HepG2 (cell line): ENCODE measurements around the gene POTEI.
"Not testable (repeated sequence)": the region's sequence is repeated elsewhere in the genome, so short reads cannot be mapped to it uniquely, and the experiment has no call there.

Experiments
- CREB1 ChIP-seq, 2 experiments: fragments of 450-650 bp in 1 of 2; IDR thresholded peaks; 2 replicates each; pipeline ENCODE4 v1.6.1; 2016 to 2017; ENCODE audit warnings: control low read depth in 1 of 2, mild to moderate bottlenecking in 1 of 2, missing compliant biosample characterization in 1 of 2, missing genetic modification characterization in 1 of 2
- CREM ChIP-seq, 2 experiments: sonication (generic) in 1 of 2; formaldehyde crosslinking in 1 of 2; IDR thresholded peaks; 2 replicates each; pipeline versions ENCODE4 v1.4.0 to v1.6.1; 2016 to 2020; ENCODE audit warnings: antibody characterized with exemption in 1 of 2, mild to moderate bottlenecking in 1 of 2, missing genetic modification reagents in 1 of 2
- IKZF4 ChIP-seq: sonication (generic); formaldehyde crosslinking; IDR thresholded peaks from 2 replicates; pipeline ENCODE4 v1.5.1; 2020; ENCODE audit warnings: borderline replicate concordance, mild to moderate bottlenecking, low read depth, missing genetic modification reagents; ENCODE audit errors: not compliant biosample characterization
- PHF8 ChIP-seq: sonication (generic); formaldehyde crosslinking; IDR thresholded peaks from 2 replicates; pipeline ENCODE4 v1.5.0; 2020; ENCODE audit warnings: missing genetic modification reagents
- POLR2A ChIP-seq, 2 experiments: IDR thresholded peaks; 2 replicates each; pipeline ENCODE4 v1.6.1; 2011; ENCODE audit warnings: low read depth in 2 of 2, low read length in 2 of 2, mild to moderate bottlenecking in 1 of 2, moderate library complexity in 1 of 2; ENCODE audit not compliant: insufficient read depth in 1 of 2
- ZNF431 ChIP-seq: sonication (generic); formaldehyde crosslinking; IDR thresholded peaks from 2 replicates; pipeline ENCODE4 v1.9.0; 2022; ENCODE audit warnings: missing genetic modification reagents, low read depth, mild to moderate bottlenecking, borderline replicate concordance
- TF ChIP-seq, protein P1 (sequence below): sonication (generic); formaldehyde crosslinking; IDR thresholded peaks from 2 replicates; pipeline ENCODE4 v1.5.0; 2020; ENCODE audit warnings: mild to moderate bottlenecking, missing genetic modification reagents, moderate library complexity
- TF ChIP-seq, protein P2 (sequence below): sonication (generic); formaldehyde crosslinking; conservative IDR thresholded peaks from 2 replicates; pipeline ENCODE4 v1.4.0; 2020; ENCODE audit warnings: missing genetic modification reagents

- not testable (repeated sequence) for TF ChIP-seq ZNF431 (CRISPR knock-in tag); CREB1 (IDR thresholded peaks at IDR 0.05); CREB1 (CRISPR knock-in tag; IDR thresholded peaks at IDR 0.05); PHF8 (CRISPR knock-in tag); CREM (IDR thresholded peaks at IDR 0.05); CREM (CRISPR knock-in tag; IDR thresholded peaks at IDR 0.05); POLR2A (IDR thresholded peaks at IDR 0.05; ENCODE audit: insufficient read depth in 1 of 2, low read depth in 2 of 2, low read length in 2 of 2); IKZF4 (CRISPR knock-in tag)
- TF ChIP-seq, protein P1, sequence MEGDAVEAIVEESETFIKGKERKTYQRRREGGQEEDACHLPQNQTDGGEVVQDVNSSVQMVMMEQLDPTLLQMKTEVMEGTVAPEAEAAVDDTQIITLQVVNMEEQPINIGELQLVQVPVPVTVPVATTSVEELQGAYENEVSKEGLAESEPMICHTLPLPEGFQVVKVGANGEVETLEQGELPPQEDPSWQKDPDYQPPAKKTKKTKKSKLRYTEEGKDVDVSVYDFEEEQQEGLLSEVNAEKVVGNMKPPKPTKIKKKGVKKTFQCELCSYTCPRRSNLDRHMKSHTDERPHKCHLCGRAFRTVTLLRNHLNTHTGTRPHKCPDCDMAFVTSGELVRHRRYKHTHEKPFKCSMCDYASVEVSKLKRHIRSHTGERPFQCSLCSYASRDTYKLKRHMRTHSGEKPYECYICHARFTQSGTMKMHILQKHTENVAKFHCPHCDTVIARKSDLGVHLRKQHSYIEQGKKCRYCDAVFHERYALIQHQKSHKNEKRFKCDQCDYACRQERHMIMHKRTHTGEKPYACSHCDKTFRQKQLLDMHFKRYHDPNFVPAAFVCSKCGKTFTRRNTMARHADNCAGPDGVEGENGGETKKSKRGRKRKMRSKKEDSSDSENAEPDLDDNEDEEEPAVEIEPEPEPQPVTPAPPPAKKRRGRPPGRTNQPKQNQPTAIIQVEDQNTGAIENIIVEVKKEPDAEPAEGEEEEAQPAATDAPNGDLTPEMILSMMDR = peak; percentile 21; the same call in 1 of the 2 replicates
- TF ChIP-seq, protein P2, sequence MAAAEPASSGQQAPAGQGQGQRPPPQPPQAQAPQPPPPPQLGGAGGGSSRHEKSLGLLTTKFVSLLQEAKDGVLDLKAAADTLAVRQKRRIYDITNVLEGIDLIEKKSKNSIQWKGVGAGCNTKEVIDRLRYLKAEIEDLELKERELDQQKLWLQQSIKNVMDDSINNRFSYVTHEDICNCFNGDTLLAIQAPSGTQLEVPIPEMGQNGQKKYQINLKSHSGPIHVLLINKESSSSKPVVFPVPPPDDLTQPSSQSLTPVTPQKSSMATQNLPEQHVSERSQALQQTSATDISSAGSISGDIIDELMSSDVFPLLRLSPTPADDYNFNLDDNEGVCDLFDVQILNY = not testable (repeated sequence)
Observed at GRCh38 chr2:130454712-130455083, 54.4 kb downstream of the POTEI start.
